Stimulated activated CD8-positive, alpha-beta memory T cell treated with anti-CD3 and anti-CD28 coated beads, Interleukin-15, amount 100 ng/mL, for 4 hours (primary cell): ENCODE results near the gene AHNAK.

Experiments
- DNase-seq, 2 donors: peaks; one replicate each; pipeline ENCODE4 v3.0.0-alpha.2; 2020; ENCODE audit warnings: low read depth in 2 of 2

The AHNAK gene

DNA sequence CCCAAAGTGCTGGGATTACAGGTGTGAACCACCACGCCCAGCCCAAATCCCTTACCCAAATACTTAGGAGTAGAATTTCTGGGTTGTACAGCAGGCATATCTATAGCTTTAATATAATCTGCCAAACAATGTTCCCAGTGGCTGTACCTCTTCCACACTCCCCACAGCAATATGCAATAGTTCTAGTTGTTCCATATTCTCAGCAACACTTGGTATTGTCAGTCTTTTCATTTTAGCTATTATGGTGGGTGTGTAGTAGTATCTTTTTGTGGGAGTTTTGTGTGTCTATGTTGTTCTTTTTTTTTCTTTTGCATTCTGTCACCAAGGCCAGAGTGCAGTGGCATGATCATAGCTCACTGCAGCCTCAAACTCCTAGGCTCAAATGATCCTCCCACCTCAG, 109.0 kb downstream of the AHNAK start:
- DNase-seq, result no peak

DNA sequence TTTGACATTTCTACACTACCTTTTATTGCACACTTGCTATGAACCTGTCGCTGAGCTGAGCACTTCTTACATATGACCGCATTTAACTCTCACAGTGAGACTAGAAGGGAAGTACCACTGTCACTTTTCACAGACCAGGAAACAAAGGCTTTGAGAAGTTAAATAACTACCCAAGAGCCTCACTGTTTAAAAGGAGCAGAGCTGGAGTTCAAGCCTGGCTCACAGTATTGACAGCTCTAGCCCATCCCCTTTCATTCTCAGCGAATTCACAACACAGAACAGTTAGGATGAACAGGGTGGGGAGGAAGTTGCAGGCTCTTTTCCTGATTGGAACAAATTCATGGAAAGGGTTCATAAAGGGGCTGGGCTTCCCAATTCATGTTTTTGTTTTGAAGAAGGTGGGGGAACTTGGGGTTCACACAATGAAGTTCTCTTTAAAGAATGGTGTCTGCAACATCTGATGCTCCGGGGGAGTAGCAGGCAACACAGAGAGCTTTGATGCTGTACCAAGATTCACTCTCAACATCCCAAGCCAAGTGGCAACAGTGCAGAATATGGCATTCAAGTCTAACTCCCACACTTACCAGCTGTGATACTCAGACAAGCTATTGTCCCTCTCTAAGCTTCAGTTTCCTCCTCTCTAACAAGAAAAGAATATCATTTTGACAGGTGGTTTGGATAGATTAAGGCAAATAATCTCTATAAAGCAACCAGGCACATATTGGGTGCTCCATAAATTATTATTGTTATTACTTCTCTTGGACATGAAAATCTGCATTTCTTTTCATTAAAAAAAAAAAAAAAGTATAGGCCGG, 110.6 kb downstream of the AHNAK start:
- DNase-seq, result no peak

DNA sequence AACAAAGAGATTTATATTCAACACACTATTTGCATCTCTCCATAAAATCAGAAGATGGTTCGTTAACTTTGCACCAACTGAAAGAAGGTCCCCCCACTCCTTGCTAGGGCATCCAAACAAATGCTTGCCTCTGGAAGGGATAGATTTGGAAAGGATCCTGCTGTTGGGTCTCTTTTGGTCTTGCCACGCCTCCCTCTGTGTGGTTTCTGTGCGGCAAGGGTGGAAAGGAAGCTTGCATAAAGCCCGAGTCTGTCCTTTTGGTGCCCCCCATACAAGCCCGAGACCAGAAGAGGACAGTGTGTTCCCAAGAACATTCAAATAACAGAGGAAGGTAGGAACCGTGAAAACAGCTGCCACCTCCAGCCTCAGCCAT, 112.7 kb downstream of the AHNAK start:
- no peak for DNase-seq

DNA sequence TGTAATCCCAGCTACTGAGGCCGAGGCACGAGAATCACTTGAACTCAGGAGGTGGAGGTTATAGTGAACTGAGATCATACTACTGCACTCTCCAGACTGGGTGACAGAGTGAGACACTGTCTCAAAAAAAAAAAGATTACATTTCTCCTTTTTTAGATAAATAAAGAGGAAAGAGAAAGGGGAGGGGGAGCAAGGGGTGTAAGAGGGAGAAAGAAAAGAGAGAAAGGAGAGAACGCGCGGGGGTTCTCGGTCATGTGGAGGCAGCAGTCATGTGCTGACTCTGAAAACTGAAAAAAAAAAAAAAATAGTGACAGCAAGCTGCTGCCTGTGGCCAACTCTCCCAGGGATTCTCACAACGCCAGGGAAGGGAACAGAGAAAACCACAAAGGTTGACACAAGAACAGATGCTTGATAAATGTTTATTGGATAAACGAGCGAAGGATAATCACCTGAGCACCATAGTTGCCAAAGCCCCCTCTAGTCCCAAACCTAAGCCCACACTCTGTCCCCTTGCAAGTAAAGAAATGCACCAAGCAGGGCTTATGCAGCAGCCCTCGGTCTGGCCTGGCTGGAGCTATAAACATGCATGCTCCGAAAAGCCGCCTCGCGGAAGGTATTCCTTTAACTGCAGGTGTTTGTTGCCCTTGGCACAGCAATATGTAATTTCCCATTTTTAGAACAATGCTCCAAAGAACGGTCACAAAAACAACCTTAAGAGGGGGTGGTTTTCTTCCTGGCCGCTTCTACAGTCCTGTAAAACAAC, 113.3 kb downstream of the AHNAK start:
- no peak for DNase-seq

GRCh38 chr11:62432695-62433094, 113.9 kb downstream of the AHNAK start:
- no peak for DNase-seq

DNA sequence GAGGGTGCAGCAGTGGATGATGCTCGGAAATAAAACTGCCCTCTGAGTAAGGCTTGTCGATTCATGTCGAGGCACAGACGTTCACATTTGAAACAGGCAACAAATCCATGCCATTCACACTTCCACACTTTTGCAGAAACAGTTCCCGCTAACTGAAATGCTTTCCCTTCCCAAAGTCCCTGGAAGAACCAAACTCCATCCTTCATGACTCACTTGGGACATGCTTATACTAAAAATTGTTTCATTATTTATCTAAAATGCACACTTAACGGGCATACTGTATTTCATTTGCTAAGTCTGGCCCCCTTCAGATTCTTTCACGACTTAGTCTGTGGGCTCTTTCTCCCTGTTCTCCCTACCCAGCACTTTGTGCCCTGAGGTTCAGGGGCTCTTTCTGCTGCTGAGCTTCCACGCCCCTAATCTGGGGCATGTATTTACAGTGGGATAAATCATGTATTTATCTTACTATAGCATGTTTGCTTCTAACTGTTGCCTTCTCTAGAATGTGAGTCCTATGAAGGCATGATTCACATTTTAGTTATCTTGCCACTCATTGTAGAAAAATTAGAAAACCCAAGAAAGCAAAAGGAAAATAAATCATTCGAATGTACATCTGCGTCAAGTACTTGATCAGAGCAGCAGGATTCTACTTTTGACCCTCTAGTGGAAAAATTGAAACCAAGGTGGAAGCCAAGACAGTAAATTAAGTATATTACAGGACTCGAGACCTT, 115.3 kb downstream of the AHNAK start:
- no peak for DNase-seq

- no peak for DNase-seq
Observed at GRCh38 chr11:62430425-62430824, 116.2 kb downstream of the AHNAK start.

DNA sequence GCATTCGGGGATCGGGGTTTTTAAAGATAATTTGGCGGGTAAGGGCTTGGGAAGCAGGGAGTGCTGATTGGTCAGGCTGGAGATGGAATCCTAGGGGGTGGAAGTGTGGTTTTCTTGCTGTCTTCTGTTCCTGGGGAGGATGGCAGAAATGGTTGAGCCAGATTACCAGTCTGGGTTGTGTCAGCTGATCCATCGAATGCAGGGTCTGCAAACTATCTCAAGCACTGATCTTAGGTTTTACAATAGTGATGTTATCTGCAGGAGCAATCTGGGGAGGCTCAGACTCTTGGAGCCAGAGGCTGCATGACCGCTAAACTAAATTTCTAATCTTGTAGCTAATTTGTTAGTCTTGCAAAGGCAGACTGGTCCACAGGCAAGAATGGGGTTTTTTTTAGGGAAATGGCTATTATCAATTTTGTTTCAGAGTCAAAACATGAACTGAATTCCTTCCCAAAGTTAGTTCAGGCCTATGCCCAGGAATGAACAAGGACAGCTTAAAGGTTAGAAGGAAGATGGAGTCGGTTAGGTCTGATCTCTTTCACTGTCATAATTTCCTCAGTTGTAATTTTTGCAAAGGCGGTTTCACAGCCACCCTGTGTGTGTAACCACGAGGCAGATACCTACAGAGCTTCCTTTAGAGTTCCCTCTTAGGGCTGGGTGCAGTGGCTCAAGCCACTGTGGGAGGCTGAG, 117.6 kb downstream of the AHNAK start:
- DNase-seq, result no peak

DNA sequence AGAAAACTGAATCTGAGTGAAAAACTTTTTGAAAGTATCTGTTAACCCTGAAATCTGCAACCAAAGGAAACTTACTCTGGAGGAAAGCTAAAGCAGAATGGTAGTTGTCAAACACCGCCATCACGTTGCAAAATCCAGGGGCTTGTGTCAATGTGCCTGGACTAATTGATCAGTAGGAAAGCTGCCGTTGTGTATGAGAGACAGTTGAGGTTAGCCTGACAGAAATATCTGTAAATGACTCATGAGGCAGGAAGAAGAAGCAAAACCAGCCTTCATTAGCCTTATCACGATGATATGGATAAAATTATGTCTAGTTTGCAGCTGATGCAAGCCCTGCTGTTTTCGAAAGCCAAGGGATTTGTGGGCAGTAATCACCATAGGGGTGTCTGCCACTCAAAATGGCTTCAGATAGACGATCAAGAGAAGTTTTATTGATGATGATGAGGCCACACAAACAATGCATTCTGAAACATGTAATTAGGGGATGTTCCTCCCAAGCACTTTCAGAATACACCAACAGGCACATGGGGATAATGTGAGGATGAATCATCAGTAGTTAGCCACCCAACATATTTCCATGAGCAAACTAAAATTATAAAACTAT, 118.9 kb downstream of the AHNAK start:
- DNase-seq, result no peak

DNA sequence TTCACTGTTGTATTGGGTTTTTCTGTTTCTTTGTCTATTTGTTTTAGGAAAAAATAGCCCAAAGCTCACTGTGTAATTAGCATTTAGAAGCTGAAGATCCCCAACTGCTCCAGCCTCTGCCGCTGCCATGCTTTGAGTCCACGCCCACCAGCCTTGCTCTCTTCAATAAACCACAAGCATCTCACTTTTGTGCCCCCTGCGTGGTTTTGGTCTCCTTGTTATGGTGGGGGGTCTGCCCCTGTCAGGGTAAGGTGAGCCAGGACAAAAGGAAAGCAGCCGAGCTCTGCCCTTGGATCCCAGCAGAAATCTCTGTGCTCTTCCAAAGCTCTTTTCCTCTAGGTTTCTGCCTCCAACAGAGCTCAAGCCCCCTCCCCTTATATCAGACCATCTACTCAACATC, 123.6 kb downstream of the AHNAK start:
- no peak for DNase-seq

GRCh38 chr11:62421996-62422395, 124.6 kb downstream of the AHNAK start:
- no peak for DNase-seq

DNA sequence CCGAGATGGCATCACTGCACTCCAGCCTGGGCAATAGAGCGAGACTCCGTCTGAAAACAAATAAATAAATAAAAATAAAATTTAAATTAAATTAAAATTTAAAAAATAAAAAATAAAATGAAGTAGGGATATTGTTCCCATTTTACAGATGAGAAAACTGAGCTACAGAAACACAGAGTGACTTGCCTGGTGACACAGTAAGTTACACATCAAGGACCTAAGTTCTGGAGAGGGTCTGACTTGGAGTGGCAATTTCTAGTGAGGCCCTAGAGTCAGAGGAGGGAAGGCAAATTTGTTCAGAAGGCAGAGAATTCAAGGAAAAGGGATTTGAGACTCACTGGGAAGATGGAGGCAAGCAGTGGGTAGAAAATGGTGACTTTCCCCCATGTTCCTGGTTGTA, 125.7 kb downstream of the AHNAK start:
- DNase-seq, result no peak

DNA sequence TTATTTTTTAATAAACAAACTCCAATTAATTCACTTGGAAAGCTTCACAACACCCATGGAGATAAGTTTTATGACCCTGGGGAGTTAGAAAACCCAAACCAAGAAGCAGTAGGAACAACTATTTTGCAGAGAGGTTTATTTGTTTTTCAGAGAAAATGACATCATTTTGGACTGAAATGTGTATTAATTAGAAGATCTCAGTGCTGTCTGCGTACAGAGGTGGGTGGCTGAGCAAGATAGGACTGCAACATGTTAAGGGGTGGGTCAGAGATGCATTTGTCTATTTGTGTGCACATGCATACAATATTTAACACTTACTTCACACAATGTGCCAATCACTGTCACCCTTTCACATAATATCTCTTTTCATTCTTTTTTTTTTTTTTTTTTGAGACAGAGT, 126.7 kb downstream of the AHNAK start:
- DNase-seq, result no peak

GRCh38 chr11:62419314-62419929, 127.2 kb downstream of the AHNAK start:
- no peak for DNase-seq

- no peak for DNase-seq
Observed at GRCh38 chr11:62418733-62419132, 127.9 kb downstream of the AHNAK start, which contains the start of gene SCGB1A1. TSS of gene SCGB1A1 (plus strand) at chr11:62419033. CDS start at chr11:62419096, 63 bp downstream.

DNA sequence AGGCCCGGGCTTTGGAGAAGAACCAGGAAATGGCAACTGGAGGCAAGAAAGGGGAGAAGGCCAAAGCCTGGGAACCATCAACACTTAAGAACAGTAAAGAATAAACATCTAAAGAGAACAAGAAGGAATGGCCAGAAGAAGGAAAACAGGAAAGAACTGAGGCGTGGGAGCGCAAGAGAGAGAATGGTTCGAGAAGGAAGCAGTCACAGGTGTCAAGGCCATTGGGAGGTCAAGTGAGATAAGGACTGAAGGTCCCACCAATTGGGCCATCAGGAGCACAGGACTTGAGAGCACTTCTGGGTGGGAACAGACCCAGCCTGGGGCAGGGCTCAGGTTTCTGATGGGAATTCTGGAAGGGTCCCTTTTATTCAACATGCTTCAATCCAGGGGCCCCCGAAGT, 128.5 kb downstream of the AHNAK start:
- DNase-seq, result no peak

- no peak for DNase-seq
Observed at GRCh38 chr11:62416596-62416995, 130.0 kb downstream of the AHNAK start.

DNA sequence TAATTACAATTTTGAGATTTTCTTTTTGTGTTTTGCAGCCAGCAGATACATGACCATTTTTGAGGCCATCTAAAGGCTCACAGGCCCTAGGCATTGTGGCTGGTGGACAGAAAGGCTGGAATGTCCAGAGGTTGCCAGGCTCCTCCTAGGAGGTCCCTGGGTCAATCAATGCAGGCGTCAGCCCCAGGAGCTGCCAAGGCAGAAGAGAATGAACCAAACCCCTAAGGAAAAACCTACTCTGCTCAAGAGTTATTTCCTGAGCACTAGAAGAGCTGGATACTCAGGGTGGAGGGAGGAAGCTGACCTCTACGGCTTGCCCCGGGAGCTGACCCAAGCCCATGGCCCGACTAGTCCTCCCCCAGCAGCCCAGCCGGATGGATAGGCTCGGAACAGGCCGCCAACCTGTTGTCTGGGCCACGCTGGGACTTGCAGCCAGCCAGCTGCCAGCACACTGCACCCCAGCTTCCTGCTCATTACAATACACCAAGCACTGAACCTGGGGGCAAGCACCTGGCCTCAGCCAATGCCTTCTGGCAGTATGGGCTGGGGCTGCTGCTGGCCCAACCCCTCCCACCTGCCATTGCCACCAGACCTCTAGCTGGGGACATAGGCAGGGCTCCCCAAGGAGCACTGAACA, 133.4 kb downstream of the AHNAK start:
- no peak for DNase-seq

GRCh38 chr11:62411524-62411923, 135.1 kb downstream of the AHNAK start:
- no peak for DNase-seq

DNA sequence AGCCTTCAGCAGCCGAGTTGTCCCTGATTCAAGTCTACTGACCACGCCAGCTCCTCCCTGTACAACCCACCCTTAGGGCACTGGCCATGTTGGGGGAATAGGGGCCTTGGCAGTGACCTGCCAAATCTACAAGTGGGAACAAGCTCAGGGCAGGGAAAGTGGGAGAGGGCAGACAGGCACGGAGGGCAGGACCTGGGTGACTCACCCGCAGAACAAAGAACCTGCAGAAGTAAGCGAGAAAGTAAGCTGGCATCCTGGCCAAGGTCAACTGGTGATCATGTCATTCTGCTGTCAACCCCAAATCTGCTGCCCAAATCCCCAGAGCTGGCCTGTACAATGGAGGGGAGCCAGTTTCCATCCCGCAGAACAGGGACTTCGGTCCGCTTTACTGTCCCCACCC, 135.6 kb downstream of the AHNAK start:
- no peak for DNase-seq

DNA sequence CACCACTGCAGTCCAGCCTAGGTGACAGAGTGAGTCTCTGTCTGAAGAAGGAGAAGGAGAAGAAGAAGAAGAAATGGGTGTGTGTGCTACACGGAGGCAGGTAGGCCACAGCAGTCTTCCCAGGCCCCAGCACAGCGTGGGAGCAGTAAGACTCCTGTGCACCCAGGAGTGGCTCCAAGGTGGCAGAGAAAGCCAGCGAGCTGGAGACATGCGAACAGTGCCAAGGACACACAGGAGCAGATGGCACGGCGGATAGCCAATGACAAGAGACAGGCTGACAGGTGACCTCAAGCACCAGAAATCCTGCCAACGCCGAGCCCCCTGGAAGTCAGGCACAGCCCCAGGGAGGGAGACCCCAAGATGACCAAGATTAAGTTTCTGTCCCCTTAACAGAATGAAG, 136.8 kb downstream of the AHNAK start:
- no peak for DNase-seq
